GM20000 (cell line): ENCODE results near the gene JADE2.

ENCODE experiments used
- DNase-seq: peaks from one replicate; pipeline ENCODE4 v3.0.0; 2012; ENCODE audit warnings: low spot score
- TF ChIP-seq, protein P1 (sequence below): IDR thresholded peaks from 2 replicates; pipeline ENCODE4 v1.5.1; 2012; ENCODE audit warnings: mild to moderate bottlenecking, control low read depth; ENCODE audit errors: extremely low read depth, missing control alignments

JADE2 gene

DNA sequence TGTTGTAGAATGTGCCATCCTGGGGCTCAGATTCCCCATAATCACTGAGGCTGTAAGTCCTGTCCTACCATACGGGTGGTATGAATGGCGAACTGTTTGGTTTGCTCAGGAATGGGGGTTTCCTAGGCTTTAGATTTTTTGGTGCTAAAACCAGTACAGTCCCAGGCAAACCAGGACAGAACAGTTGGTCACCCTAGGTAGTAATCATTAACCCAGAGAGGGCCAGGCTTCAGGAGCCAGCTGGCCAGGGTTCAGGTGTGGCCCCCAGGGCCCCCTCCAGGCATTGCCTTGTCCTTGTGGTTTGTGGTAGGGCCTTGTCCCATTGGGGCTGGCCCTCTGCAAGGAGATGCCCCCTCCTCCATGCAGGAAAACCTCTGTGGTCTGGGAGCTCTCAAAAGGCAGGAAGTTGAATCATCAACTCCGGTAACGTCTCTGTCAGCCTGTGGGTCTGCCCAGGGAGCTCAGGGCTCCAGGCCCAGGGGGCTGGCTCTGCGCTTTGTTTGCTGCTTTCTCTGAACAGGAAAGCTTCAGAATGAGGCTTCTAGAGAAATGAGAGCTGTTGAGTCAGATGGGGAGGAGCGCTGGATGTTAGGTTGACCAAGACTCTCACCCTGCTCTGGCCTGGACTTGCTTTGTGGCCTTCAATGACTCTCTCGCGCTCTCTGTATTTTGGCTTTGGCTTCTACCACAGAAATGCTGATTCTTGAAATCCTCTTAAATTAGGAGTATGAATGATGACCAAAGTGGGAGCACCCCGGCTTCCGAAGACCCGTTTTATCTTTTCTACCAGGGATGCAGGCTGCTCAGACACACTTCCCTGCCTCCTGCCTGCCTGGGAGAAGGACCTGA is 22.2 kb upstream of the JADE2 start:
- TF ChIP-seq, protein P1, sequence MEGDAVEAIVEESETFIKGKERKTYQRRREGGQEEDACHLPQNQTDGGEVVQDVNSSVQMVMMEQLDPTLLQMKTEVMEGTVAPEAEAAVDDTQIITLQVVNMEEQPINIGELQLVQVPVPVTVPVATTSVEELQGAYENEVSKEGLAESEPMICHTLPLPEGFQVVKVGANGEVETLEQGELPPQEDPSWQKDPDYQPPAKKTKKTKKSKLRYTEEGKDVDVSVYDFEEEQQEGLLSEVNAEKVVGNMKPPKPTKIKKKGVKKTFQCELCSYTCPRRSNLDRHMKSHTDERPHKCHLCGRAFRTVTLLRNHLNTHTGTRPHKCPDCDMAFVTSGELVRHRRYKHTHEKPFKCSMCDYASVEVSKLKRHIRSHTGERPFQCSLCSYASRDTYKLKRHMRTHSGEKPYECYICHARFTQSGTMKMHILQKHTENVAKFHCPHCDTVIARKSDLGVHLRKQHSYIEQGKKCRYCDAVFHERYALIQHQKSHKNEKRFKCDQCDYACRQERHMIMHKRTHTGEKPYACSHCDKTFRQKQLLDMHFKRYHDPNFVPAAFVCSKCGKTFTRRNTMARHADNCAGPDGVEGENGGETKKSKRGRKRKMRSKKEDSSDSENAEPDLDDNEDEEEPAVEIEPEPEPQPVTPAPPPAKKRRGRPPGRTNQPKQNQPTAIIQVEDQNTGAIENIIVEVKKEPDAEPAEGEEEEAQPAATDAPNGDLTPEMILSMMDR, result no peak
- peak; percentile 56 for DNase-seq

DNA sequence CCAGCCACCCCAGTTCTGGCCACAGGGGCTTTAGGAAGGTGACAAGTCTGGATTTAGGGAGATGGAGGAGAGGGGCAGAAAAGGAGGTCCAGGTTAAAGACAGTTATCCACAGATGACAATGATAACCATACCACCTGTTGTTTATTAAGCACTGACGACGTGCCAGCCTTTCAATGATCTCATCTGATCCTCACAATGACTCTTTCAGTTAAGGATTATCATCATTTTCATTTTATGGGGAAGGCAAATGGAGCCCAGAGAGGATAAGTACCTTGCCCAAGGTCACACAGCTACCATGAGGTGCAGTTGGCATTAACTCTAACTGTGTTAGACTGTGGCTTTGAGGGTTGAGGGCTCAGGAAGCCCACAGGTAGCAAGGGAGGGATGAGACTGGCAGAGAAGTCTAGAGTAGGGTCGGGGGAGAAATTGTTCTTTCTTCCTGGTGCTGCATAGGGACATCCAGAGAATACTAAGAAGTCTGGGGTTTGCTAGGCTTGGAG is 21.5 kb upstream of the JADE2 start:
- TF ChIP-seq, protein P1, result no peak
- no peak for DNase-seq

- DNase-seq, result no peak
- TF ChIP-seq, protein P1, result no peak
Observed at GRCh38 chr5:134504629-134505300, 20.7 kb upstream of the JADE2 start.

- TF ChIP-seq, protein P1, result no peak
- DNase-seq, result no peak
Observed at GRCh38 chr5:134506054-134507039, 19.1 kb upstream of the JADE2 start.

GRCh38 chr5:134507452-134507851 is 18.0 kb upstream of the JADE2 start:
- DNase-seq, result no peak

GRCh38 chr5:134508521-134509195 is 16.8 kb upstream of the JADE2 start:
- TF ChIP-seq, protein P1, result no peak
- no peak for DNase-seq

More at GRCh38 chr5:134507452-134507851, 18.0 kb upstream of the JADE2 start:
- TF ChIP-seq, protein P1, result no peak
